Fibroblast of villous mesenchyme (primary cell): ENCODE results near the gene RYR1. TPM values are rescaled to one million over a fixed set of nuclear protein-coding genes. Genes with fewer than 3 reads are reported as not detected.
"Not testable (repeated sequence)": the region's sequence is repeated elsewhere in the genome, so short reads cannot be mapped to it uniquely, and the experiment has no call there.

Experiments used
- DNase-seq: peaks from one replicate; pipeline ENCODE4 v3.0.0-alpha.2; 2010; ENCODE audit warnings: low read depth
- H3K4me3 ChIP-seq: 2 replicates; pipeline ENCODE4 v1.5.1; 2011; ENCODE audit warnings: low read depth, mild to moderate bottlenecking, low read length
- total RNA-seq: library from RNA; depleted of rRNA; stranded (reverse); fragments of >200 nt; gene quantifications from 2 replicates; pipeline ENCODE4 v1.2.3, GENCODE V29; 2012
- TF ChIP-seq, protein P1 (sequence below): IDR thresholded peaks from 2 replicates; pipeline ENCODE4 v1.5.1; 2012; ENCODE audit warnings: low read depth, mild to moderate bottlenecking, low read length; ENCODE audit not compliant: insufficient read depth

The RYR1 gene
- total RNA-seq, 1 donor: under 0.01 TPM

DNA sequence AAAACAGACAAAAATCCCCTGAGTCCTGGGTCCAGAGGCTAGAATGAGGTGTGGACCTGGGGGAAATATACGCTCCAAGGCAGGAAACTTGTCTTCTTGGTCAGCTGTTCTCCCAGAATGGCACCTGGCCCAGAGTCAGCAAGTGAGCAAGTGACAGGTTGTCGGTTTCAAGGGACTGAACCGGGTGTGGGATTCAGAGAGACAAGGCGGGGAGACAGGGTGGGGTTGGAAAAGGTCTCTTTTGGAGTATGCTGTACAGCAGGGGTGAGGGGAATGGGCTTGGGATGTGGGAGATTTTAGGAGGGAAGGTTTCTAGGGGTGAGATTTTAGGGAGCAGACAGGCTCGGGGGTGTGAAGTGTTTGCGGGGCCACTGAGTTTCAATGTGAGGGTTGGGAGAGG is 83.3 kb downstream of the RYR1 start:
- H3K4me3 ChIP-seq: no peak overlapping the region
- TF ChIP-seq, protein P1, sequence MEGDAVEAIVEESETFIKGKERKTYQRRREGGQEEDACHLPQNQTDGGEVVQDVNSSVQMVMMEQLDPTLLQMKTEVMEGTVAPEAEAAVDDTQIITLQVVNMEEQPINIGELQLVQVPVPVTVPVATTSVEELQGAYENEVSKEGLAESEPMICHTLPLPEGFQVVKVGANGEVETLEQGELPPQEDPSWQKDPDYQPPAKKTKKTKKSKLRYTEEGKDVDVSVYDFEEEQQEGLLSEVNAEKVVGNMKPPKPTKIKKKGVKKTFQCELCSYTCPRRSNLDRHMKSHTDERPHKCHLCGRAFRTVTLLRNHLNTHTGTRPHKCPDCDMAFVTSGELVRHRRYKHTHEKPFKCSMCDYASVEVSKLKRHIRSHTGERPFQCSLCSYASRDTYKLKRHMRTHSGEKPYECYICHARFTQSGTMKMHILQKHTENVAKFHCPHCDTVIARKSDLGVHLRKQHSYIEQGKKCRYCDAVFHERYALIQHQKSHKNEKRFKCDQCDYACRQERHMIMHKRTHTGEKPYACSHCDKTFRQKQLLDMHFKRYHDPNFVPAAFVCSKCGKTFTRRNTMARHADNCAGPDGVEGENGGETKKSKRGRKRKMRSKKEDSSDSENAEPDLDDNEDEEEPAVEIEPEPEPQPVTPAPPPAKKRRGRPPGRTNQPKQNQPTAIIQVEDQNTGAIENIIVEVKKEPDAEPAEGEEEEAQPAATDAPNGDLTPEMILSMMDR: no peak
- DNase-seq: no peak

- TF ChIP-seq, protein P1: no peak
- H3K4me3 ChIP-seq: no peak overlapping the region
- DNase-seq: no peak
Measured at GRCh38 chr19:38517321-38517720, 83.8 kb downstream of the RYR1 start.

- DNase-seq: not testable (repeated sequence)
Measured at GRCh38 chr19:38517980-38518379, 84.5 kb downstream of the RYR1 start.

DNA sequence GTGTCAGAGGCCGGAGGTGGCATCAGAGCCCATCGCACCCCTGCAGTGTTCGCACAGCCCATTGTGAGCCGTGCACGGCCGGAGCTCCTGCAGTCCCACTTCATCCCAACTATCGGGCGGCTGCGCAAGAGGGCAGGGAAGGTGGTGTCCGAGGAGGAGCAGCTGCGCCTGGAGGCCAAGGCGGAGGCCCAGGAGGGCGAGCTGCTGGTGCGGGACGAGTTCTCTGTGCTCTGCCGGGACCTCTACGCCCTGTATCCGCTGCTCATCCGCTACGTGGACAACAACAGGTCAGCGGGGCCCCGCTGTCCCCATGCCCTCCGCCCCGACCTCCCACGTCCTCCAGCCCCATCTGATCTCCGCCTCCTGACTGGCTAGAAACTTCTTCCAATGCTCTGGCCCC is 85.7 kb downstream of the RYR1 start:
- TF ChIP-seq, protein P1: no peak
- no peak for DNase-seq
- no peak overlapping the region for H3K4me3 ChIP-seq

More at GRCh38 chr19:38517980-38518379, 84.5 kb downstream of the RYR1 start:
- not testable (repeated sequence) for H3K4me3 ChIP-seq

DNA sequence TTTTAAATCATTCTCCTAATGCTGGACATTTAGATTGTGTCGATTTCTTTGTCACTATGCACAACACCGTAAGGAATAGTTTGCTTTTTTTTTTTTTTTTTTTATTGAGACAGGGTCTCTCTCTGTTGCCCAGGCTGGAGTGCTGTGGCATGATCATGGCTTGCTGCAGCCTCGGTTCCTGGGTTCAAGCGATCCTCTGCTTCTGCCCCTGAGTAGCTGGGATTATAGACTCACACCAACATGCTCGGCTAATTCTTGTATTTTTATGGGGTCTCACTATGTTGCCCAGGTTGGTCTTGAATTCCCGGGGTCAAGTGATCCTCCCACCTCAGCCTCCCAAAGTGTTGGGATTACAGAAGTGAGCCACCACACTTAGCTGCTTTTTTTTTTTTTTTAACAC is 86.5 kb downstream of the RYR1 start:
- TF ChIP-seq, protein P1: no peak
- H3K4me3 ChIP-seq: no peak overlapping the region
- no peak for DNase-seq

DNA sequence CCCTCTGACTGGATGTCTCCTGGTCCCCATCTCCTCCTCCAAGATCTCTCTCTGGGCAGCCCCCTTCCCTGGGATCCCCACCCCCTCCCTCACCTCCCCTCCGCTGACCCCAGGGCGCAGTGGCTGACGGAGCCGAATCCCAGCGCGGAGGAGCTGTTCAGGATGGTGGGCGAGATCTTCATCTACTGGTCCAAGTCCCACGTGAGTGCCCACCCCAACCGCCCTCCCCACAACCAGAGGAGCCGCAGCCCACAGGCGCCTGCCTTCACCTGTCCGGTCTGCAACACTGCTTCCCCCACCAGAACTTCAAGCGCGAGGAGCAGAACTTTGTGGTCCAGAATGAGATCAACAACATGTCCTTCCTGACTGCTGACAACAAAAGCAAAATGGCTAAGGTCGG is 89.4 kb downstream of the RYR1 start:
- DNase-seq: no peak
- TF ChIP-seq, protein P1: no peak
- no peak overlapping the region for H3K4me3 ChIP-seq

GRCh38 chr19:38523319-38523718 is 89.8 kb downstream of the RYR1 start:
- TF ChIP-seq, protein P1: no peak

More at GRCh38 chr19:38523319-38523718, 89.8 kb downstream of the RYR1 start:
- no peak for DNase-seq
- no peak overlapping the region for H3K4me3 ChIP-seq
